ENCODE results near the gene PIEZO1. TPM values are rescaled to one million over a fixed set of nuclear protein-coding genes. Genes with fewer than 3 reads are reported as not detected.
A peak's percentile ranks its signal among the peaks of the same experiment; 100 is the strongest.

Gene PIEZO1
- total and polyA plus RNA-seq, 10 of the 15 experiments (the other 5 are each of a cell fraction or from before 2014, with no cell fraction given): 1.3 to 169 (median 33.4) TPM

DNA sequence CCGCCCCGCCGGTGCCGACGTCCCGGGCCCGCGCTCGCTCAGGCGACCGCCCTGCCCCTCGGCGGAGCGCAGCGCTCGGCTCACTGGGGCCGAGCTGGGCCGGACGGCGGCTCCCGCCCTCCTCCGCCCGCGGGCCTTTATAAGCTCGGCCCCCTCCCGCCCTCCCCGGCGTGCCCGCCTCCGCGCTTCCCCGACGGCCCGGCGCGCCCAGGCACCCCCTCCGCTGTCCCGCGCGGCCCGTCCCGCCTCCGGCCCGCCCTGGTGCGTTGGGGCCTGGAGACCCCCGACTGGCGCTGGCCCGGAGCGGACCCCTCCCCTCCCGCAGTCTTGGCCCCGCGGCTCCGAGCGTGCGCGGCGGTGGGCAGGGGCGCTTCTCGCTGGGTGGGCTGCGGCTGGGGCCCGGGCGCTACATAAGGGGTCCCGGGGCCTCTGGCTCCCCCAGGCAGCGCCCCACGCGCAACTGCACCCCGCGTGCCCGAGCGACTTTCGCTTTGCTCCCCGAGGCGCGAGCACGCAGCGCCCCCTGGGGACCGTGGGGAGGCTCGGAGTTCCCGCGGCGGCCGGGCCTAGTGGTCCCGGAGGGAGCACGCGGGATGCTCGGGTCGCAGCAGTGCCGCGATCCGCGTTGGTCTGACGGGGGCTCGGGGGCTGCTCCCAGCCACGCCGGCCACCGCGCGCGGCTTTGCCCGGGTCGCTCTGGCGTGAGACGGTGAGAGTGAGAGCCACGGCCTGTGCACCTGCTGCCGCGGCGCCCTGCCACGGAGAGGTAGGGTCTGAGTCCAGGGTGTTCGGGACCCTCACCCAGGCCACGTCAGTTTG is at the start of gene PIEZO1 (continued):
- peak; percentile 41 for TF ChIP-seq ZNF687 (IDR thresholded peaks at IDR 0.05)
- TF ChIP-seq SMAD5 (IDR thresholded peaks at IDR 0.05; ENCODE audit: low read depth): no peak
- peak; percentile 73 for TF ChIP-seq MEF2B (IDR thresholded peaks at IDR 0.05; ENCODE audit: partially characterized antibody, poor library complexity, severe bottlenecking)
- TF ChIP-seq NFIC (IDR thresholded peaks at IDR 0.05; ENCODE audit: low read depth, low read length): no peak
- TF ChIP-seq IKZF2 (IDR thresholded peaks at IDR 0.05): no peak
- TF ChIP-seq POLR2AphosphoS5 (IDR thresholded peaks at IDR 0.05; ENCODE audit: low read length): peak; percentile 77; the same call in 1 of the 2 replicates
- TF ChIP-seq CTCF (IDR thresholded peaks at IDR 0.05 in 2 of 3, conservative IDR thresholded peaks at IDR 0.05 in 1 of 3; ENCODE audit: control insufficient read depth in 2 of 3, extremely low read depth in 1 of 3, insufficient read depth in 1 of 3, low read depth in 3 of 3, low read length in 3 of 3): peak; percentile 71 to 94 (median 85)
- TF ChIP-seq, protein P1, sequence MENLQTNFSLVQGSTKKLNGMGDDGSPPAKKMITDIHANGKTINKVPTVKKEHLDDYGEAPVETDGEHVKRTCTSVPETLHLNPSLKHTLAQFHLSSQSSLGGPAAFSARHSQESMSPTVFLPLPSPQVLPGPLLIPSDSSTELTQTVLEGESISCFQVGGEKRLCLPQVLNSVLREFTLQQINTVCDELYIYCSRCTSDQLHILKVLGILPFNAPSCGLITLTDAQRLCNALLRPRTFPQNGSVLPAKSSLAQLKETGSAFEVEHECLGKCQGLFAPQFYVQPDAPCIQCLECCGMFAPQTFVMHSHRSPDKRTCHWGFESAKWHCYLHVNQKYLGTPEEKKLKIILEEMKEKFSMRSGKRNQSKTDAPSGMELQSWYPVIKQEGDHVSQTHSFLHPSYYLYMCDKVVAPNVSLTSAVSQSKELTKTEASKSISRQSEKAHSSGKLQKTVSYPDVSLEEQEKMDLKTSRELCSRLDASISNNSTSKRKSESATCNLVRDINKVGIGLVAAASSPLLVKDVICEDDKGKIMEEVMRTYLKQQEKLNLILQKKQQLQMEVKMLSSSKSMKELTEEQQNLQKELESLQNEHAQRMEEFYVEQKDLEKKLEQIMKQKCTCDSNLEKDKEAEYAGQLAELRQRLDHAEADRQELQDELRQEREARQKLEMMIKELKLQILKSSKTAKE (IDR thresholded peaks at IDR 0.05; ENCODE audit: low read depth, poor library complexity, severe bottlenecking): no peak
- TF ChIP-seq ELK1 (IDR thresholded peaks at IDR 0.05; ENCODE audit: low read depth, low read length): no peak
- TF ChIP-seq ATF7 (IDR thresholded peaks at IDR 0.05; ENCODE audit: low read depth): no peak
- TF ChIP-seq ZNF592 (IDR thresholded peaks at IDR 0.05): peak; percentile 86; the same call in 1 of the 2 replicates
- TF ChIP-seq NFXL1 (IDR thresholded peaks at IDR 0.05; ENCODE audit: borderline replicate concordance): peak; percentile 40; the same call in 1 of the 2 replicates
- TF ChIP-seq SPI1 (IDR thresholded peaks at IDR 0.05; ENCODE audit: borderline replicate concordance, insufficient read depth, low read depth, low read length): no peak
- no peak for TF ChIP-seq CREM (IDR thresholded peaks at IDR 0.05; ENCODE audit: low read depth)

Data from GM12878 (cell line).